ENCODE results near the gene RAP1GAP2. TPM values are rescaled to one million over a fixed set of nuclear protein-coding genes. Genes with fewer than 3 reads are reported as not detected.

The RAP1GAP2 gene
- polyA plus RNA-seq, 1 of the 3 experiments (the other 2 are of a cell fraction), result 22.0 TPM

DNA sequence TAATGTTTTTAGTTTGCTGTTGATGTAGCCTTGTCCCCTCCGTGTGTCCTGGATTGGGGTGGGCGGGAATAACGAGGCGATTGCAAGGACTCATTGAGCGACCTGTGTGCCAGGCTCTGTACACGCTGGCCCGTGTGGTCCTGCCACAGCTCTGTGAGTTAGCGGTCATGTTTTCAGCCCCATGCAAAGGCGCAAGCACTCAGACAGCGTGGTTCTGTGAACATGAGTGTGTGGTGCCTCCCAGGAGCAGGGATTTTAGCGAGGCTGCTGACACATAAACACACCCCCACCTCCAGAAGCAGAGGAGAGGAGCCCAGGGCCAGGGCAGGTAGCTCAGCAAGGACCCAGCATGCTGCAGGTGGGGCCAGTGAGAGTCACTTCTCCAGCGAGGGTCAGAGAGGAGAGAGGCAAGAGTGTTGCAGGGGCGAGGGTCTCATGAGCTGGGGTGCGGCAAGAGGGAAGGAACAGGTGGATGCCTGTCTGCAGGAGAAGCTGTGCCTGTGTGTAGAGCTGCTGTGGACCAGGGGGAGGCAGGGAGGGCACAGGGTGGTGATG is 151.8 kb downstream of the RAP1GAP2 start (continued):
- TF ChIP-seq TEAD4 (IDR thresholded peaks at IDR 0.05; ENCODE audit: borderline replicate concordance, insufficient read depth) (no peak), SMC3 (IDR thresholded peaks at IDR 0.05; ENCODE audit: low read depth, low read length) (no peak), NRF1 (IDR thresholded peaks at IDR 0.05; ENCODE audit: low read depth, low read length) (no peak)

DNA sequence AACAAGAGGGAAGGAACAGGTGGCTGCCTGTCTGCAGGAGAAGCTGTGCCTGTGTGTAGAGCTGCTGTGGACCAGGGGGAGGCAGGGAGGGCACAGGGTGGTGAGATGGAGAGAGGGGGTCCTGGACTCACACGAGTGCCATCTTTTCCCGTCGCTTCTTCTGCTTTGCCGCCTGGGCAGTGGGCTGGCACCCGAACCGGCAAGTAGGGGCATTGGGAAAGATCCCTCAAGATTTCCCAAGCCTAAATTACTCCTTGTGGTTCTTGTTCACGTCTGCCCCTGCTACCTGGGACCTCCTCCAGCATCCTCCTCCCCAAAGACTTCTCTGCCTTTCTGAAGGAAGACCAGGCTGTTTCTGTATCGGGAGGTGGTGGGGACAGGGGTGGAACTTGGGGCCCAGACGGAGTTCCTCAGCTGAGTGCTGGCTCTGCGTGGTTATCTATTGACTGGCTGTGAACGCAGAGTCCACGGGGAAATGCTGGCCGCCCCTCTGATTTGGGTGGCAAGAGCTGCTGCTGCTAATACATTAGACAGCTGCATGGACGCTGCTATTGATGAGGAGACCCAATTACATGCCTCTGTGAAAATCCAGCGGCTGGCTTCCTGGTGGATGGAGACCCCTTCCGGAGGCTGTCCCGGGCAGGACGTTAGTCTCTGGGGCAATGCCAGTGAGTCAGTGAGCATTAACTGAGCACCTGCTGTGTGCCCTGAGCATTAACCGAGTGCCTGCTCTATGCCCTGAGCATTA is 152.7 kb downstream of the RAP1GAP2 start:
- Histone ChIP-seq H3K4me2 (no peak overlapping the region), H3K9ac (no peak overlapping the region), H3K27ac (ENCODE audit: low read depth in 2 of 2, low read length in 1 of 2) (no peak overlapping the region), H3K4me3 (ENCODE audit: low read depth in 2 of 2, low read length in 1 of 2) (no peak overlapping the region), H3K9me3 (no peaks in the 10 kb centered on the region), H4K20me1 (ENCODE audit: insufficient read depth) (no peaks in the 10 kb centered on the region), H3K36me3 (replicated peaks in 1 of 2; ENCODE audit: control insufficient read depth in 1 of 2, insufficient read depth in 2 of 2, low read length in 1 of 2) (peaks cover 0 to 3% of the 10 kb centered on the region in 2 experiments), H2AFZ (ENCODE audit: low read depth) (no peak overlapping the region), H3K9me2 (no peaks in the 10 kb centered on the region), H3F3A (replicated peaks; ENCODE audit: insufficient read depth) (peaks cover 13% of the 10 kb centered on the region), H3K79me2 (ENCODE audit: insufficient read depth) (peaks cover 40% of the 10 kb centered on the region), H3K27me3 (ENCODE audit: insufficient read depth) (no peaks in the 10 kb centered on the region), H3K4me1 (ENCODE audit: control insufficient read depth in 1 of 2, insufficient read depth in 2 of 2, low read depth in 1 of 2, low read length in 1 of 2) (peaks cover 4 to 5% of the 10 kb centered on the region in 2 experiments; a peak in 2 of 4 replicates)
- POLR2A ChIA-PET, result interaction anchor here (0.7 kb wide), 1 partner anchor 34 kb away, joined by 4 read pairs; no protein-coding TSS in a partner anchor
- DNase-seq, result no peak
- 88% methylated on average over 14 of the region's 19 CpGs for WGBS (ENCODE audit: low lambda C conversion rate)
- TF ChIP-seq, protein P1, sequence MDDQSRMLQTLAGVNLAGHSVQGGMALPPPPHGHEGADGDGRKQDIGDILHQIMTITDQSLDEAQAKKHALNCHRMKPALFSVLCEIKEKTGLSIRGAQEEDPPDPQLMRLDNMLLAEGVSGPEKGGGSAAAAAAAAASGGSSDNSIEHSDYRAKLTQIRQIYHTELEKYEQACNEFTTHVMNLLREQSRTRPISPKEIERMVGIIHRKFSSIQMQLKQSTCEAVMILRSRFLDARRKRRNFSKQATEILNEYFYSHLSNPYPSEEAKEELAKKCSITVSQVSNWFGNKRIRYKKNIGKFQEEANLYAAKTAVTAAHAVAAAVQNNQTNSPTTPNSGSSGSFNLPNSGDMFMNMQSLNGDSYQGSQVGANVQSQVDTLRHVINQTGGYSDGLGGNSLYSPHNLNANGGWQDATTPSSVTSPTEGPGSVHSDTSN (IDR thresholded peaks at IDR 0.05), result no peak
- TF ChIP-seq NRF1 (IDR thresholded peaks at IDR 0.05; ENCODE audit: low read depth, low read length) (no peak), TEAD4 (IDR thresholded peaks at IDR 0.05; ENCODE audit: borderline replicate concordance, insufficient read depth) (no peak), RXRA (IDR thresholded peaks at IDR 0.05; ENCODE audit: borderline replicate concordance, low read depth) (no peak), RCOR1 (IDR thresholded peaks at IDR 0.05; ENCODE audit: low read length) (no peak), CHD2 (IDR thresholded peaks at IDR 0.05; ENCODE audit: low read length, partially characterized antibody) (no peak)
- TF ChIP-seq, protein P2, sequence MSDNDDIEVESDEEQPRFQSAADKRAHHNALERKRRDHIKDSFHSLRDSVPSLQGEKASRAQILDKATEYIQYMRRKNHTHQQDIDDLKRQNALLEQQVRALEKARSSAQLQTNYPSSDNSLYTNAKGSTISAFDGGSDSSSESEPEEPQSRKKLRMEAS (IDR thresholded peaks at IDR 0.05; ENCODE audit: low read depth), result no peak
- TF ChIP-seq, protein P3, sequence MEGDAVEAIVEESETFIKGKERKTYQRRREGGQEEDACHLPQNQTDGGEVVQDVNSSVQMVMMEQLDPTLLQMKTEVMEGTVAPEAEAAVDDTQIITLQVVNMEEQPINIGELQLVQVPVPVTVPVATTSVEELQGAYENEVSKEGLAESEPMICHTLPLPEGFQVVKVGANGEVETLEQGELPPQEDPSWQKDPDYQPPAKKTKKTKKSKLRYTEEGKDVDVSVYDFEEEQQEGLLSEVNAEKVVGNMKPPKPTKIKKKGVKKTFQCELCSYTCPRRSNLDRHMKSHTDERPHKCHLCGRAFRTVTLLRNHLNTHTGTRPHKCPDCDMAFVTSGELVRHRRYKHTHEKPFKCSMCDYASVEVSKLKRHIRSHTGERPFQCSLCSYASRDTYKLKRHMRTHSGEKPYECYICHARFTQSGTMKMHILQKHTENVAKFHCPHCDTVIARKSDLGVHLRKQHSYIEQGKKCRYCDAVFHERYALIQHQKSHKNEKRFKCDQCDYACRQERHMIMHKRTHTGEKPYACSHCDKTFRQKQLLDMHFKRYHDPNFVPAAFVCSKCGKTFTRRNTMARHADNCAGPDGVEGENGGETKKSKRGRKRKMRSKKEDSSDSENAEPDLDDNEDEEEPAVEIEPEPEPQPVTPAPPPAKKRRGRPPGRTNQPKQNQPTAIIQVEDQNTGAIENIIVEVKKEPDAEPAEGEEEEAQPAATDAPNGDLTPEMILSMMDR (IDR thresholded peaks at IDR 0.05), result no peak
- TF ChIP-seq, protein P4, sequence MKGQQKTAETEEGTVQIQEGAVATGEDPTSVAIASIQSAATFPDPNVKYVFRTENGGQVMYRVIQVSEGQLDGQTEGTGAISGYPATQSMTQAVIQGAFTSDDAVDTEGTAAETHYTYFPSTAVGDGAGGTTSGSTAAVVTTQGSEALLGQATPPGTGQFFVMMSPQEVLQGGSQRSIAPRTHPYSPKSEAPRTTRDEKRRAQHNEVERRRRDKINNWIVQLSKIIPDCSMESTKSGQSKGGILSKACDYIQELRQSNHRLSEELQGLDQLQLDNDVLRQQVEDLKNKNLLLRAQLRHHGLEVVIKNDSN (IDR thresholded peaks at IDR 0.05; ENCODE audit: borderline replicate concordance, low read depth), result no peak
- CTCF ChIA-PET, result interaction anchor here (0.7 to 2.1 kb wide), 3 partner anchors 11 to 100 kb away, joined by 3 to 7 read pairs (median 4); no protein-coding TSS in a partner anchor

Data from SK-N-SH (cell line).